Stimulated activated CD4-positive, alpha-beta T cell treated with anti-CD3 and anti-CD28 coated beads, Interleukin-15, amount 100 ng/mL, for 24 hours (primary cell): ENCODE measurements around the gene ASS1.

Experiments
- DNase-seq: peaks from one replicate; pipeline ENCODE4 v3.0.0-alpha.2; 2020

ASS1 gene

DNA sequence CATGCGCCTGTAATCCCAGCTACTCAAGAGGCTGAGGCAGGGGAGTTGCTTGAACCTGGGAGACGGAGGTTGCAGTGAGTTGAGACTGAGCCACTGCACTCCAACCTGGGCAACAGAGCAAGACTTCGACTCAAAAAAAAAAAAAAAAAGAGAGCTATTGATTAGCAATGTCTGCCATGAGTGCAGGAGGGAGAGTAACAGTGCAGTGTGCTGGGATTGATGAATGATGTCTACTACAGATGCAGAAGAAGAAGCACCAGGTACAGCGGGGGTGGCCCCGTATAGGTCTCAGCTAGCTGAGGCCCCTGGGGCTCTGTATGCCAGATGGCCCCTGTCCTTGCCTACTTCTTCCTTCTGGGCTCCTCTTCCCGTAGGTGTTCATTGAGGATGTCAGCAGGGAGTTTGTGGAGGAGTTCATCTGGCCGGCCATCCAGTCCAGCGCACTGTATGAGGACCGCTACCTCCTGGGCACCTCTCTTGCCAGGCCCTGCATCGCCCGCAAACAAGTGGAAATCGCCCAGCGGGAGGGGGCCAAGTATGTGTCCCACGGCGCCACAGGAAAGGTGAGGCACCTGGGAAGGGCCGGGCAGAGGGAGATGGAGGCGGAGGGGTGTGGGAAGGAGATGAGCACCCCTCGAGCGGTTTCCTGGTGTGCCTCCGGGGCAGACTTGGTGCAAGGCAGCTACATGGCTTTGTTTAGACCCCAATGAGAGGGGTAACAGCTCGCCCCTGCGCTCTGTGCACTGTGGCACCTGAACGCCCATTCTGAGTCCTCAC, 13.5 kb downstream of the ASS1 start:
- no peak for DNase-seq

DNA sequence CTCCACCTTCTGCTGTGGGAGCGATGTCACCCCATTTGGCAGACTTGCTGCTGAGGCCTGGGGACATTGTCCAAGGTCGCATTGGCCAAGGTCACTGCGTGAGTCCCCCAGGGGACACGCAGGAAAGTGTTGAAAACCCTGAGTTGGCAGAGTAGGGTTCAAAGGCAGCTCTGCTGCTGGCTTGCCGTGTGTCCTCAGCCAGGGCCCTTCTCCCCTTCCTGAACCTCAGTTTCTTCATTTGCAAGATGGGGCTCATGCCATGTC, 14.0 kb downstream of the ASS1 start:
- no peak for DNase-seq

DNA sequence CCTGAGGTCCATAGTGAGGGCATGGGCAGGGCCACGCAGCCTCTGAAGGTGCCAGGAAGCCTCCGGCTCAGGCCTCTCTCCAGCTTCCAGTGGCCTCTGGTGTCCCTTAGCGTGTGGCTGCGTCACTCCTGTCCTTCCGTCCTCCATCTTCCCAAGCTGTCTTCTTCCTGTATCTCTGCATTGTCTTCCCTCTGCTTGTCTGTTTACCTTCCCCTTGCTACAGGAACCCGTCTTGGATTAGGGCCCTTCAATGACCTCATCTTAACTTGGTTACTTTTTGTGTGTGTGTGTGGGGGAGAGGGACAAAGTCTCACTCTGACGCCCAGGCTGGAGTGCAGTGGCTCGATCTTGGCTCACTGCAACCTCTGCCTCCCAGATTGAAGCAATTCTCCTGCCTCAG, 14.4 kb downstream of the ASS1 start:
- no peak for DNase-seq

DNA sequence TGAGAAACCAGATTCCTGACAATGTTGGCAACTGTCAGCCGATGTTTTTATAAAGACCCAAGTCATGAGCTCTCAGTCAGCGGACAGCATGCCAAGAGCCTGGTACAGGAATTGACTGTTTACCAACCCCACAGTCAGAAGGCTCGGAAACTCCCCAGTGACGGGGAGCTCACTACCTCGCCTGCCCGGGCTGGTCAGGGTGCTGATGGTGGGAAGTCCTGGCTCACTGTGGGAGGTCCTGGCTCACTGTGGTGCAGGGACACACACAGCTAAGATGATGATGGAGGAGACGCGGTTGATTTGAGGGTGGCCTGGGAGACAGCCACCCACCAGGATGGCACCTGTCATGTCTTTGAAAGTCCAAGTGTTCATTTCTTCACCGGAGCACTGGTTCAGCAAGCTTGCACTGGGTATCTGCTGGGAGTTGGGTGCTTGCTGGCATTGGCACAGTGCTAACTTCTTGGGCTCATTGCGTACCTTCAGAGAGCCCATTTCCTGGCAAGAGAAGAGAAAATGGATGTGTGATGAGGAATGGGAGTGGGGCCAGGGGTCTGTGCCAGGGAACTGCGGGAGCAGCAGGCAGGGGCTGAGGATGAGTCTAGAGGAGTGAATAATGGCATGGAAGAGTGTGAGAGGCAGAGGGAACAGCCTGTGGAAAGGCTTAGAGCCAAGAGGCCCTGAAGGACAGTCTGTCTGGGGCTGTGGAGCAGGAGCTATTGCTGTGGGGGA, 15.3 kb downstream of the ASS1 start:
- no peak for DNase-seq

DNA sequence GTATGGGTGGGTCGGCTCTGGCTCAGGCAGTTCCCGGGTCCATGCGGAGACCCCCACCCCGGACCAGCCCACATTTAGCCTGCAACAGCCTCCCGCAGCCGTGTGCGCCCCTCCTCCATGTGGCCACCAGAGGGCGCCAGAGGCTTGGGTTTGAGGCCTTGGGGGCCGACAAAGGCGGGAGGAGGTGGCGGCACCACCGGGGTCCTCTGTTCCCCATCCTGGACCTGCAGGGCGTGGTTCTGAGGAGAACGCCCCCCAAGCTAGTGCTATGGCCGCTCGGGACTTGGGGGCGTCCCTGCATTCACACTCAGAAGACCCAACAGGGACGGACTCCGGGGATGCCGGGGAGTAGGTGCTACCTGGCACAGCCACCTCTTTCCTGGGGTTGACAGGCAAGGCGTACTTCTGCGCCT, 16.5 kb downstream of the ASS1 start:
- DNase-seq = peak; percentile 77

DNA sequence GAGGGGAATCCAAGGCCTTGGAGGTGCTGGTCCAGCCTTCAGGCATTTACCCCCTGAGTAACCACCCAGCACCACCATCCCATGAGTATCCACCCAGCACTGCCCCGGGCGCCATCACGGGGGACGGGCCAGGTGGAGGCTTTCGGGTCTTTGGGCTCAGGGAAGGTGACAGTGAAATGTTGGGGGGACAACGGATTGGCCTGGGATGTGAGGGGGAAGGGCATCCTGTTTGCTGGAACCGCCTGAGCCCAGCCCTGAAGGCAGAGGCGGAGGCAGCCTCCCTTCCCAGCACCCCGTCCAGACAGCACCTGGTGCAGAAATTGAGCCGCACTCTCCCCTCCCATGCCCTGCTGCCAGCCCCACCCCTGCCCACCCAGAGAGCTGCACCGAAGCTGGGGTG, 17.0 kb downstream of the ASS1 start:
- no peak for DNase-seq

DNA sequence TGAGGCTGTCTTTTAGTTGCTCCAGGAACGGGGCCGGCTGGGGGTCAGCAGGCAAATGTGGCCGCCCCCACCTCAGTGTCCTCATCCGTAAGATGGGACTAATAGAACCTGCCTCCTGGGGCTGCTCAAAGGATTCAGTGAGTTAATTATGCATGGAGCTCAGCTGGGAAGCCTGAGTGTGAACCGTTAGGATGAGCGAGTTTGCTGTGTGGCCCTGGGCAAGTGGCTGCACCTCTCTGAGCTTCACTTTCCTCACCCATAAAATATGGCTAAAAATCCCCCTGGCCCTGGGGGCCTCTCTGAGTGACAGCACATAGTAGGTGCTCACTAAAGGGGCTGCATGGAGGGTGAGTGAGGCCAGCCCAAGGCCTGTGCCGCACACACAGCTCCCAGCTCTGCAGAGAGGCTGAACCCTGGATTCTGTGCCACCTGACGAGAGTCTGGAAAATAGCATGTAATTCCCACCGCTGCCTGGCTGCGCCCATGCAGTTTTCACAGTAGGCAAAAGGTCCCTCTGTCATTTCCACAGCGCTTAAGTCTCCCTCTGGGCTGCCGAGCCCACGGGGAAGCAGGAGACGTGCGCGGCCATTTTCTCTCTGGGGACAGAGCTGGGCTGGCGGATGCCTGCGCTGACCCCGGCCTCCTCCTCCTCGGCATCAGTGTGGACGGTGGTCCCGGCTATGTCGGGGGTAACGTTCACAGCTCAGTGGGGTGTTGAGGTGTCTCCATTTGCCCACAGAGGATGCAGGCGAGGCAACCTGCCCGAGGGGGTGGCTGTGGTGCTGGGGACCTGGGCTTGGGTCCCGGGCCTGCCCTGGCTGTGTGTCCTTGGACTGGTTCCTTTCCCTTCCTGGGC, 18.2 kb downstream of the ASS1 start:
- DNase-seq = no peak

DNA sequence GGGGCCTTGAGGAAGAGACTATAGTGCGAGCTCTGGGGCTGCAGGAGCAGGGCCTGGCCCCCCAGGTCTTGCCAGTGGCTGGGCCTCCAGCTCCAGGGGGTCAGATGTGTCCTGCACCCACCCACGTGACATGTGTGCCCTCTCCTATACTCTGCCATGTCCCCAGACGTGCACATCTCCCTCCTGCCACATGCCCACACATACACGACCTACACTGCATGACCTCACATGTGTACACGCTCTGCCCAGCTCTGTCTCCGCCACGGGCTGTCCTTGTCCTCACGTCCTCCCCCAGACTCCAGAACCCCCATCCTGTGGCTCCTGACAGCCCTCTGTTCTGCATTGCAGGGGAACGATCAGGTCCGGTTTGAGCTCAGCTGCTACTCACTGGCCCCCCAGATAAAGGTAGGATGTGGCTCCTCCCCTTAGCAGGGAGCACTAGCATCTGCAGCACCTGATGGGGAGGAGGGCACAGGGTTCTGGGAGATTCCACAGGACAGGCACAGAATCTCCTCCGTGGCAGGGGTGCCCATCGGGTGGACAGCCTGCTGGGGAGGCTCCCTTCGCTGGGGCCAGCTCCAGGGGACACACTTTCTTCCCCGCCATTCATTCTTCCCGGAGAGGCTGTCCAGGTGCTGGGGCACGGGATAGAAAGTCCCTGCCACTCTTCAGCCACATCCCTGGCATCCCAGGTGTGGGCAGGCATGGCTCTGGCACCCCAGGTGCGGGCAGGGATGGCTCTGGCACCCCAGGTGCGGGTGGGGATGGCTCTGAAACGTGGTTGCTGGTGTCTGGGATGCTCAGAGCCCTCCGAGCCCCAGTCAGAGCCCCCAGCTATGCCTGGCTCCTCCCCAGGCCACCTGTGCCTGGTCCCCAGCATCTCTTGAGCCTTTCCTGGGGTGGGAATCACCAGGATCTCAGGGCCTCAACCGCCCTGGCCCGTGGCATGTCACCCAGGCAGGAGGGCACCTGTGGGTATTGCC, 19.3 kb downstream of the ASS1 start:
- DNase-seq = no peak

DNA sequence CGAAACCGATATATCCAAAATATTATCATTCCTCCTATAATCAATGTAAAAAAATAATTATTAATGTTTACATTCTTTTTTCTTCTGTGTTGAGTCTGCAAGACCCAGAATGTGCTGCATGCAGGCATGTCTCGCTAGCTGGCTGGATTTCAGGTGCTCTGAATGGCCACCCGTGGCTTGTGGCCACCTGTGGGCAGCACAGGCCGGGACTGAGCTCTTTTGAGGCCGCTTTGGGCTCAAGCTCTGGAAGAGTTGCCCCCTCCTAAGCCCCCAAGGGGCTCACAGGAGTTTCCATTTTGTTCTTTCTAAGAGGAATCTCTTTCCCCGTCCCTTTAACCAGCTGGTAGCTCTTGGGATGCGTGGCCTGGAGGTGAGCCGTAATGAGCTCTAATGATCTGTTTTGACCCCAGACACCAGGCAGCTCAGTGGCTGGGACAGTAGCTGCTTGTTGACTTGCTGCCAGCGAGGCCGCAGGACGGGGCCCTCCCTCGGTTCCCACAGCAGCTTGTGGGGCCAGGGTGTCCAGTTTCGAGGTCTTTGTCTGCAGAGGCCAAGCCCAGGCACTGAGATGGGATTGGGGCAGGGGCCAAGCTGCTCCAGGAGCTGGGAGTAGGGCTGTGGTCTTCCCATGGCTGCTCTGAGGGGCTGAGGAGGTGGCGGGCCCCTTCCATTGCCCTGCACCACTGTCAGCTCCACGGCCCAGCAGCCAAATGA, 20.8 kb downstream of the ASS1 start:
- DNase-seq = no peak

DNA sequence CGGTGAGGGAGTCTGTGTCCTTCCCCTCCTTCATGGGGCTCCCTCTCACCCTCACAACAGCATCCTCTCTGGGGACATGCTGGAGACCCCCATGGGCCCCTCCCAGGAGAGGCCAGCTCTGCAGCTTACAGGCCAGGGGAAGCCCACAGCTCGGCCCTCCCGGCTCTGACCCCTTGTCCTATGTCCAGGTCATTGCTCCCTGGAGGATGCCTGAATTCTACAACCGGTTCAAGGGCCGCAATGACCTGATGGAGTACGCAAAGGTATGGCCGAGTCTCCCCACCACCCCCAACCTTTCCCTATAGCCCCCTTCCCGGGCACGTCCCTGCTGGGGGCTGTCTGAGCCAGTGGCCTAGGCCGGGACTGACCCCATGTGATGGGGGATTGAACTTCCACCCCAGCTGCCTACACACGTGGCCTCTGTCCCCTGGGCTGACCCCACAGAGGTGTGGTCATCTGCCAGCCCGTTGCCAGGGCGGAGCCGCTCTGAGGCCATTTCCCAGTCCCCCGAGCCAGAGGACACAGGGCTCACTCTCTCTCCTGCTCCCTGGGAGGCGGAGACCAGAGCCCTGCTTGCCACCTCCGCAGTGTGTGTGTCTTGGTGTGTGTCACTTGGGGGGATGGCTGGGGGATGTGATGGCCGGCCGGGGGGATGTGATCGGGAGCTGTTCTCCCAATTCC, 21.9 kb downstream of the ASS1 start:
- no peak for DNase-seq

DNA sequence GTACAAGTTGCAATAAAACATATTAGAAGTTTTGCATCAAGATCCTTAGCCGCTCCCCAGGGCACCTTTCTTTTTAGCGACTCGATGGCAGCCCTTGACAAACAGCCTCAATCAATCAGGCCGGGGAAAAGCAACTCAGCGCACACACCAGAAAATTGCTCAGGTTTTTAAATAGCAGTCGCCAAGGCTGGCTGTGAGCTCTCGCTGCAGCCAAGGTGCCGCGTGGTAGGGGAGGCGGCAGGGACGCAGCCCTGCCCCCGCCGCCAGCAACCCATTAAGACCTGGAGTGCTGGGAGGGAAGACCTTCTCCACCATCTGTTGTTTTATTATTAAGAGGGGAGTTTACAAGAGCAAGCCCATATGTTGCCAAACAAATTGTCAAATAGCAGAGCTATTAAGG, 22.6 kb downstream of the ASS1 start:
- no peak for DNase-seq

DNA sequence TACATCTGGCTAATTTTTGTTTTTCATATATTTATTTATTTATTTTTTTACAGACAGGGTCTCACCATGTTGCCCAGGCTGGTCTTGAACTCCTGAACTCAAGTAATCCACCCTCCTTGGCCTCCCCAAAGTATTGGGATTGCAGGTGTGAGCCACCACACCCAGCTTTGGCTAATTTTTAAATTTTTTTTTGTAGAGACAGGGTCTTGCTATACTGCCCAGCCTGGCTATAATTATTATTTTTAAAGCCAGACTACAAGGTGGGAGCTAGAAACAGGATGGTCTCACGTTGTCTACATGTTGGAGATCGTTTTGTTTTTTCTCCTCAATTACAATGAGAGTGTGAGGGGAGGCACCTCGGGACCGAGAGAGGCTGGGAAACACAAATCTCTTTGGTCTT, 23.8 kb downstream of the ASS1 start:
- DNase-seq = no peak

DNA sequence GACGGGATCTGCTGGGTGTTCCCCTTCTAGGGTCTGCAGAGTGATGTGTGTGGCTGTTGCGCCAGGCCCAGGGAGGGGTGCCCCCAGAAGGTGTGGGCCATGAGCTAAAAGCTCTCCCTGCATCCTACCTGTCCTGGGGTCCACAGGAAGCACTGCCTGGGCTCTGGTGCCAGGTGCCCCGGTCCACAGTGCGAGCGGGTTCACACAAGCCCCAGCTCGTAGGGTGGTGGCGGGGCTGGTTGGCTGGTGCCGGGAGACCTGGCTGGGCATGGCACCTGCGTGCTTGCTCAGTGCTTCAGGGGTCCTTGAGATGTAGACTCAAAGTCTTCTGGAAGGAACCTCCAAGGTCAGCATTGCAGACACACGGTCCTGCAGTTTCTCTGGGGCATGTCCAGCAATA, 25.5 kb downstream of the ASS1 start:
- DNase-seq = no peak

DNA sequence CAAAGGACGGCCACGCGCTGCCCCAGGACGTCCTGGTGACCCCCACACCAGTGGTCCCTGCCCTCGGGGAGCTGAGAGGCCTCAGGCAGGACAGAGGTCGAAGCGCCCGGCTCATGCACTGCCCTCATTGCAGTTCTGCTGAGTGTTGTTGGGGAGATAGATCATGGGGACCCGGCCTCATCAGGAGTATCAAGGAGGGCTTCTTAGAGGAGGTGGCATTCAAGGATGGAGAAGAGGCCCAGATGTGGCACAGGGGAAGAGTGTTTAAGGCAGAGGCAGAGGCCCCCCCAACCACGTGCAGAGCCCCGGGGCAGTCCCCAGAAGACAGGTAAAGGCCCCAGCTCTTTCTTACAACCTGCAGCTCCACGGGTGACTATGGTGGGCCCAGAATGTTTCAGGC, 26.2 kb downstream of the ASS1 start:
- no peak for DNase-seq

DNA sequence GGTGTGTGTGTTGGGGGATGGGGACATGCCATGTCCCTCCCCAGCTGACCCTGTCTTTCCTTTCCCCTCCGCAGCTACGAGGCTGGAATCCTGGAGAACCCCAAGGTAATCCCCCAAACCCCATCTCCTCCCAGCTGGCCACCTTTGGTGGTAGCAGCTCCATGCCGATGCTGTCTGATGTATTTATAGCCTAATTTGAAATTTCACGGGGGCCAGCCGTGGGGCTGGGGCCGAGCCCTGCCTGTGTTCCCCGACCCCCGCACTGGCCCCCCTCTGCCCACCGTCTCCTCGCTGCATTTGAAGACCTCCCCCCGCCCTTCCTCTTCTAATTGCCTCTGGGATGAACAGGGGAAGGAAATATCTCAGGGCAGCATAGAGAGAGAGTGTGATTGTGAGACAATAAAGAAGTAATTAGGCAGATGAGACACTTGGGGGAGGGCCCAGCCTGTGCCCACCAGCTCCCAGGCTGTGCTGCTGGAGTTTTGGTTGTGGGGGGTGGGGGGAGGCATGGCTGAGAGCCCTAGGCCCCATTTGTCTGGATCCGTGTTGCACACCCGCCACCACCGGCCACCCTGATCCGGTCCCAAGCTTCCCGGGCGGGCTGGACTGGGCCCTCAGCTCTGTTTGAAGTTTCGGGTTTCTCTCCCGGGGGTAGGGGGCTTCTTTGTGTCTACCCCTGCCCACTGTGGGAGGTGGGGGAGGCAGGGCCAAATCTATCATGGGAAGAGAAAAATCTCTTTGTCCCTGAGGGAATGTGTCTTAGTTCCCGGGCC, 26.8 kb downstream of the ASS1 start:
- no peak for DNase-seq

DNA sequence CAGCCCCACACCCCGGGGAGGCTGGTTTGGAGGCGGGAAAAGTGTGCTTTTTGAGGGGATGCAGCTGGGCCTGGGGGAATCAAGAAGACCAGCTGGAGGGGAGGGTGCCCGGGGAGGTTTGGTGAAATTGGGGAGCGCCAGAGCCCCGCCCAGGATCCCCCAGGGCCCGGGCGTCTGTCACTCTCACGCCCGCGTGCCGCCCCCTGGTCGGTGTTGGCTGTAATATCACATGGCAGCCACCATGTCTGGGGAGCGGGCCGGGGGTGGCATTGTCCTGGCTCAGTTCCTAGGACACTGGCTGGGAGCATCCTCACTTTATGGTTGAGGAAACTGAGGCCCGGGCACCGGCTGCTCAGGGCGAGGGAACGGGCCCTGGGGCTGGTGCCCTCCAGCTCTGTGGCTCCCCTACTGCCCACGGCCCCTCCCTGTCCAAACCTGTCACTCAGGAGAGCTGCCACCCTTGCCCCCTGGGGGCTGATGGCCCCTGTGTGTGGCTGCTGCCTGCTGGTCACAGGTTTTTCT, 27.5 kb downstream of the ASS1 start:
- DNase-seq = no peak

DNA sequence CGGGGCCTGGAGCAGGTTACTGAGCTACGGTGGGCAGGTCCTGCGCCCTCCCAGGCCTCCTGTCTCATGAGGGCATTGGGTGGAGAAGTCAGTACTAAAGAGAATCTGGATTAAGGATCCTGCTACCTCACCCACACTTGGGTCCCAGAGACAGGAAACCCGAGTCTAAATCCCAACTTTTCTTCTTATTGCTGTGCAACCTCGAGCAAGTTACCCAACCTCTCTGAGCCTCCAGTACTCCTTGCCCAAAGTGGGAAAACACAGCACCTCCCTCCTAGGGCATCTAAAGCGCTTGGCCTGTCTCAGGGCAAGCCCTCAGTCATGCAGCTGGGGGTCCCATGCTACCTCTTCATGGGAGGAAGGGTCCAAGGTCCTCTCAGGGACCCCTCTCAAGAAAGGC, 28.2 kb downstream of the ASS1 start:
- no peak for DNase-seq

DNA sequence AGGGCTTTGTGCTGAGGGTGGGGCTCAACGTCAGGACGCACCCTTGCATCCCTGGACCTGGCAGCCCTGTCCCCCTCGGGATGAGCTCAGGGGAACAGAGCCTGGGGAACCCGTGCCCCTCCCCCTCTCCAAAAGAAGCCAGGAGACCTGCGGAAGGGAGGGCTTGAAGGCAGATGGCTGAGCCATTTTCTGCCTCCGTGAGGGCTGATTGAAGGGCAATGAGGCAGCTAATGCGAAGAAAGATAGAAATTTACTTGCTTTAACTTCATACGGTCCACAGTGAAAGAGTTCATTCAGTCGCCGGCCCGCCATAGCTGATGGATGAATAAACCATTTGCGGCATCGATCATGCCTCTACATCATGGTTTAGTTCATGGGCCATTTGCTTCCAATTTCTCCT, 28.8 kb downstream of the ASS1 start:
- no peak for DNase-seq

DNA sequence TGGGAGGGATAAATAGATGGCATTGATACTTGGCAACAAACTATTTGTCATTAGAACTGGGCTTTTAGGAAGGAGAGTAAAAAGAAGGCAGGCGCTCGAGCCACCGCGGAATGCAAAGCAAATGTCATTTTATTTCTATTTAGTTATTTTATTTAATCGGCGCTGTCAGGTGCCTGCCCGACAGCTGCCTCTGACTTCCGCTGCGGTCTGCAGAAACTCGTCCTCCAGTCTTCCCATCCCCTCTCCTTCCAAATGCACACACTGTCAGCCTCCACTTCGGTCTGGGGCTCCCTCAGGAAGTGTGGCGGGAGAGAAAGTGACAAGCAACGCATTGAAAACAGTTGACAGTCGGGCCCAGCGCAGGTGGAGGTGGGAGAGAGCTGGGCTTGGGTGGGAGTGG, 29.3 kb downstream of the ASS1 start:
- no peak for DNase-seq

DNA sequence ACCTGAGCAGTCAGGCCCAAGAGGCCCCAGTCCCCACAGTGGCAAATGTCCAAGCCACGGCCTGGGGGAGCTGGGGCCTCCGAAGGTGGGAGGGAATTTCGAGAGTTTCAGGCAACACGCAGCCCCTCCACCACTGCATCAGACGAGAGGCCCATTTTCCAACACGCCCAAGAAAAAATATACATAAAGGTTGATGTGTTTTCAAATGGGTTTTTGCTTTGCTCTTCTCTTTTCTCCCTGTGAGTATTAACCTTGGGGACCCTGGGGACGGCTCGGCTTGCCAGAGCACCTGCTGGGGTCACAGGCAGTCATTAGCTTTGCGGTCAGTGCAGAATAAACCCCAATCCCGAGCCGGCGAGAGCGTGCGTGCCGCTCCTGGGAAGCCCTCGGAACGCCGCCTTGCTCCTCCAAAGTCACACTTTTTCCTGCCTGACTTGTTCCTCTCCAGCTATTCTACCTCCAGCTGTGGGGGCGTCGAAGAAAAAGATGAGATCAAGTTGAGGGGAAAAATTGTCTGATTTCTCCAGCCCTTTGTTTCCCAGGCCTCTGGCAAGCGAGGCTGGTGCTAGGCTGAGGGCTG, 31.5 kb downstream of the ASS1 start:
- DNase-seq = no peak
